Gastroesophageal sphincter (tissue), 3 donors: Measurements from ENCODE around the gene SPECC1L.

ENCODE experiments used
- POLR2A ChIP-seq, 2 donors: fragments of 450-650 bp; IDR thresholded peaks; one replicate each; pipeline ENCODE4 v1.6.1; 2017; ENCODE audit warnings: antibody characterized with exemption in 2 of 2, mild to moderate bottlenecking in 2 of 2, moderate library complexity in 1 of 2
- TF ChIP-seq, protein P1 (sequence below), 4 experiments: fragments of 200-600 bp in 2 of 4; fragments of 450-650 bp in 2 of 4; sonication (generic) in 1 of 4; IDR thresholded peaks; one replicate each; pipeline ENCODE4 v1.5.1; 2017 to 2019; ENCODE audit warnings: antibody characterized with exemption in 4 of 4, mild to moderate bottlenecking in 2 of 4, moderate library complexity in 2 of 4

DNA sequence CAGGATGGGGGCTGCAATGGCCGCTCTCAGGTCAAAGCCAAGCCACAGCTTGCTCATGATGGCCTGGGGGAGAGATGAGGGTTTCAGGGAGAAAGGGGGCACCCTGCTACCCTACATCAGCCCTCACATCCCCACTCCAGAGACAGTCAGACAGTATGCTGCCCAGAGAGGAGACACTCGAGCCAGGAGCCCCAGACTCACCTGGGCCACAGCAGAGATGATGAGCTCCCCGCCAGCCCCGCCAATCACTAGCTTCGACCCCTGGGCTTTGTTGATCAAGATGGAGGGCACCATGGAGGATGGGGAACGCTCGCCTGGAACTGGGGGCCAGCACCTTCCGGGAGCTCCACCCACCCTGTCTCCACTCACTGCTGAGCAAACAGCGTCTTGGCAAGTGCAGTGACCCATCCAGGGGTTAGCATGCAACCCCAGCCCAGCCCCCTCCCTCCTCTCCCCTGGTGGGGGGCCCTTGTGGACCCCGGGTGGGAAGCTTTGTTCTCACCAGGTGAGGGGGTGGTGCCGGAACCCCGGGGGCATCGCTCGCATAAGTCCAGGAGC, 45.5 kb upstream of the SPECC1L start:
- TF ChIP-seq, protein P1, sequence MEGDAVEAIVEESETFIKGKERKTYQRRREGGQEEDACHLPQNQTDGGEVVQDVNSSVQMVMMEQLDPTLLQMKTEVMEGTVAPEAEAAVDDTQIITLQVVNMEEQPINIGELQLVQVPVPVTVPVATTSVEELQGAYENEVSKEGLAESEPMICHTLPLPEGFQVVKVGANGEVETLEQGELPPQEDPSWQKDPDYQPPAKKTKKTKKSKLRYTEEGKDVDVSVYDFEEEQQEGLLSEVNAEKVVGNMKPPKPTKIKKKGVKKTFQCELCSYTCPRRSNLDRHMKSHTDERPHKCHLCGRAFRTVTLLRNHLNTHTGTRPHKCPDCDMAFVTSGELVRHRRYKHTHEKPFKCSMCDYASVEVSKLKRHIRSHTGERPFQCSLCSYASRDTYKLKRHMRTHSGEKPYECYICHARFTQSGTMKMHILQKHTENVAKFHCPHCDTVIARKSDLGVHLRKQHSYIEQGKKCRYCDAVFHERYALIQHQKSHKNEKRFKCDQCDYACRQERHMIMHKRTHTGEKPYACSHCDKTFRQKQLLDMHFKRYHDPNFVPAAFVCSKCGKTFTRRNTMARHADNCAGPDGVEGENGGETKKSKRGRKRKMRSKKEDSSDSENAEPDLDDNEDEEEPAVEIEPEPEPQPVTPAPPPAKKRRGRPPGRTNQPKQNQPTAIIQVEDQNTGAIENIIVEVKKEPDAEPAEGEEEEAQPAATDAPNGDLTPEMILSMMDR (IDR thresholded peaks at IDR 0.05) = no peak
- no peak for TF ChIP-seq POLR2A (IDR thresholded peaks at IDR 0.05)
